Left lung (tissue), 10 donors: ENCODE results near the gene FTSJ1. TPM values are rescaled to one million over a fixed set of nuclear protein-coding genes. Genes with fewer than 3 reads are reported as not detected.

ENCODE experiments used
- ATAC-seq: fragments of 200-7000 bp; cut with Tn5 transposase; one replicate; pipeline ENCODE4 v1.9.1; 2020; ENCODE audit warnings: moderate library complexity
- DNase-seq, 4 donors: peaks; one replicate each; pipeline ENCODE4 v3.0.0-alpha.2; 2013 to 2020
- H3K27ac ChIP-seq, 2 donors: fragments of 200-600 bp; sonication (generic) in 1 of 2; one replicate each; pipeline versions ENCODE4 v1.5.0 to v1.8.0; 2020 to 2021
- H3K27me3 ChIP-seq, 2 donors: fragments of 200-600 bp; sonication (generic) in 1 of 2; one replicate each; pipeline versions ENCODE4 v1.5.0 to v1.8.0; 2020 to 2021
- H3K36me3 ChIP-seq, 2 donors: fragments of 200-600 bp; sonication (generic) in 1 of 2; one replicate each; pipeline versions ENCODE4 v1.5.0 to v1.8.0; 2020 to 2021
- H3K4me1 ChIP-seq, 2 donors: fragments of 200-600 bp; one replicate each; pipeline ENCODE4 v1.8.0; 2021
- H3K4me3 ChIP-seq, 2 donors: fragments of 200-600 bp; sonication (generic) in 1 of 2; one replicate each; pipeline versions ENCODE4 v1.5.0 to v1.8.0; 2020 to 2021; ENCODE audit warnings: mild to moderate bottlenecking in 1 of 2
- H3K9me3 ChIP-seq, 2 donors: fragments of 200-600 bp; sonication (generic) in 1 of 2; one replicate each; pipeline versions ENCODE4 v1.5.0 to v1.8.0; 2020 to 2021
- intact Hi-C, 2 donors: fragments of 100-400 bp; cut with DNase I; formaldehyde crosslinking; loops; one replicate each; pipeline versions ENCODE4 v1.11.2 to v1.14.2; 2022
- polyA plus RNA-seq, 6 donors: library from polyadenylated mRNA; unstranded; fragments of 120-200 nt; gene quantifications; one replicate each; pipeline ENCODE4 v1.2.1, GENCODE V29; 2013; ENCODE audit not compliant: insufficient read length in 6 of 6
- total RNA-seq, 2 donors: library from RNA; stranded (reverse); fragmentation: NEBNext Ultra II Directional; extraction: Animal tissue kit (Norgen Biotek cat#: 25700); gene quantifications; one replicate each; pipeline ENCODE4 v1.2.1, GENCODE V29; 2021
- TF ChIP-seq, protein P1 (sequence below), 2 donors: fragments of 200-600 bp; sonication (generic) in 1 of 2; IDR thresholded peaks; one replicate each; pipeline versions ENCODE4 v1.5.0 to v1.8.0; 2021; ENCODE audit warnings: antibody characterized with exemption in 2 of 2
- donor health status: DM: no; HTN: yes; CAD: no.
- donor health status: DM: no; HTN: no; CAD: no.

The FTSJ1 gene
- total and polyA plus RNA-seq, 8 donors, result 33.7 to 46.6 (median 38.8) TPM

DNA sequence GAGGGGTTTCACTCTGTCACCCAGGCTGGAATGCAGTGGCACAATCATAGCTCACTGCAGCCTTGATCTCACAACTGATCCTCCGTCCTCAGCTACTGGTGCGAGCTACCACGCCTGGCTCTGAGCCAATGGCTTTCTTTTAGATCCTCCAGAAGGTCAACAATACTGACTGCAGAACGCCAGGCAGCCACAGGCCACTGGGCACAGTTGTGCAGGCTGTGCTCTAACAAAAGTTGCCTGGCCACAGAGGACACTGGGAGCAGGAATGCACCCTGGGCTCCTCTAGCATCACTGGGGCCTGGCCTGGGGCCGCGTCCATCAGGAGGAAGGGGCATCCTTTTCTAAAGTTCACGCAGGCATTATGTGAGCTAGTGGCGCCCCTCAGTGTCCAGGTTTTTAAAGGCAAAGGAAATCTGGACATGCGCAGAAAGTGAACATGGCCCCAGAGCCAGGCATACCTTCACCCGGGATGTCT lies 17.9 kb downstream of the FTSJ1 start:
- no peaks in the 10 kb centered on the region for H3K4me1 ChIP-seq
- DNase-seq (peak in 1 of 4 donors; percentile 21), ATAC-seq (peak; percentile 56)
- no peak overlapping the region for H3K4me3 ChIP-seq
- H3K9me3 ChIP-seq, result no peaks in the 10 kb centered on the region
- H3K27me3 ChIP-seq, result no peaks in the 10 kb centered on the region
- TF ChIP-seq, protein P1, sequence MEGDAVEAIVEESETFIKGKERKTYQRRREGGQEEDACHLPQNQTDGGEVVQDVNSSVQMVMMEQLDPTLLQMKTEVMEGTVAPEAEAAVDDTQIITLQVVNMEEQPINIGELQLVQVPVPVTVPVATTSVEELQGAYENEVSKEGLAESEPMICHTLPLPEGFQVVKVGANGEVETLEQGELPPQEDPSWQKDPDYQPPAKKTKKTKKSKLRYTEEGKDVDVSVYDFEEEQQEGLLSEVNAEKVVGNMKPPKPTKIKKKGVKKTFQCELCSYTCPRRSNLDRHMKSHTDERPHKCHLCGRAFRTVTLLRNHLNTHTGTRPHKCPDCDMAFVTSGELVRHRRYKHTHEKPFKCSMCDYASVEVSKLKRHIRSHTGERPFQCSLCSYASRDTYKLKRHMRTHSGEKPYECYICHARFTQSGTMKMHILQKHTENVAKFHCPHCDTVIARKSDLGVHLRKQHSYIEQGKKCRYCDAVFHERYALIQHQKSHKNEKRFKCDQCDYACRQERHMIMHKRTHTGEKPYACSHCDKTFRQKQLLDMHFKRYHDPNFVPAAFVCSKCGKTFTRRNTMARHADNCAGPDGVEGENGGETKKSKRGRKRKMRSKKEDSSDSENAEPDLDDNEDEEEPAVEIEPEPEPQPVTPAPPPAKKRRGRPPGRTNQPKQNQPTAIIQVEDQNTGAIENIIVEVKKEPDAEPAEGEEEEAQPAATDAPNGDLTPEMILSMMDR (IDR thresholded peaks at IDR 0.05), result peak in 1 of 2 donors; percentile 11
- no peaks in the 10 kb centered on the region for H3K36me3 ChIP-seq
- intact Hi-C loops, result no loop called here
- H3K27ac ChIP-seq, result no peak overlapping the region

DNA sequence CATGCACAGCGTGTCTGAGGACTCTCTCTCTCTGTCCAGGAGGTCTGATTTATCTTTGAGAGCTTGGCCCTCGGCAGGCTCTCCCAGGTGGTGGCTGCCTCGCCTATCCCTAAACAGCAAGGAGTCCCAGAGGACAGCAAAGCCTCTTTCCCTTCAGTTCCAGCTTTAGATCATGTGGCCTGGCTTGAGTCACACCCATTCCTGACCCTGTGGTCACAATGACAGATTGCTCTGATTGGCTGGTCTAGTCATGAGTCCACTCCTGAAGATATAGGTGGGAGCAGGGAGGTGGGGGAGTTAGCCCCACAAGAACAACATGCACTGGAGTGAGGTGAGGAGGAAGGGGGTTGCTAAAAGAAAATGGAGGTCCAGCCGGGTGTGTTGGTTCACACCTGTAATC lies 20.7 kb downstream of the FTSJ1 start:
- DNase-seq, result no peak
- TF ChIP-seq, protein P1 (IDR thresholded peaks at IDR 0.05), result no peak
- intact Hi-C loops, result no loop called here

DNA sequence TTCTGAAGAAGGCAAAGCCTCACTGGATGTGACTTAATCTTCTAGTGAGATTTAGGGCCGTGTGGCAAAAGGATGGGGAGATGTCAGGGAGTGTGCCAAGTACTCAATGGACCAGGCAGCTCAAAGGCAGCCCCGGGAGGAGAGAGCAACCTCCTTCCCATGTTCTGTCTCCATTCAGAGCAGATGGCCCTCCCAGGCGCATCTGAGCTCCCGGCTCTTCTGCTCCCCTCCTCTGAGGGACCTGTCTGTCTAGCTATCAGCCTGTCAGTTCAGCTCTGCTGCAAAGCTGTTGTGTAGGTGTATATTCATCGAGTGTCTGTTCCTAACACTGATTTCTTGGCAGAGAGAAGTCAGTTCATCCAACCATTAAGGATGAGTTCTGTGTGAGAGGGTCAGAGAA lies 21.9 kb downstream of the FTSJ1 start:
- Histone ChIP-seq H3K4me1 (no peaks in the 10 kb centered on the region), H3K36me3 (no peaks in the 10 kb centered on the region), H3K27me3 (no peaks in the 10 kb centered on the region), H3K4me3 (no peak overlapping the region), H3K27ac (no peak overlapping the region), H3K9me3 (no peaks in the 10 kb centered on the region)
- DNase-seq (no peak), ATAC-seq (no peak)
- intact Hi-C loops, result no loop called here
- TF ChIP-seq, protein P1 (IDR thresholded peaks at IDR 0.05), result no peak

More for the DNA sequence above, 20.7 kb downstream of the FTSJ1 start:
- Histone ChIP-seq H3K27ac (no peak overlapping the region), H3K27me3 (no peaks in the 10 kb centered on the region), H3K9me3 (no peaks in the 10 kb centered on the region), H3K4me3 (no peak overlapping the region), H3K4me1 (no peaks in the 10 kb centered on the region), H3K36me3 (no peaks in the 10 kb centered on the region)
- no peak for ATAC-seq

DNA sequence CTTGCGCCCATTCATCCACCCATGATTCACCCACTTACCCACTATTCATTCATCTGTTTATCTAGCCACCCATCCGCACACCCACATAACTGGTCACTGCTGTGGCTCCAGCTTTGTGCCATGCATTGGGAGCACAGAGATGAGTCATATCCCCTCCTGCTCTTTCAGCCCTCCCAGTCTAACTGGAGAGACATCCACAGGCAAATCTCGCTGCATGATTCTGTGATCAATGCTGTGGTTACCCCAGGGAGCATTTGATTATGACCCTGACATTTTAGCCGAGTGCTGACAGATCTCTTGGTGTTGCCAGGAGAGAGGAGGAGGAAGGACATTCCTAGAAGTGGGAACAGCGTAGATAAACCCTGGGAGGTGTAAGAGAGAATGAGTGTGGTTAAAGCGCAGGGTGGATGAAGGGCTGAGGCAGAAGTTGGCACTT lies 22.4 kb downstream of the FTSJ1 start:
- Histone ChIP-seq H3K4me3 (no peak overlapping the region), H3K27me3 (no peaks in the 10 kb centered on the region), H3K4me1 (no peaks in the 10 kb centered on the region), H3K36me3 (no peaks in the 10 kb centered on the region), H3K27ac (no peak overlapping the region), H3K9me3 (no peaks in the 10 kb centered on the region)
- TF ChIP-seq, protein P1 (IDR thresholded peaks at IDR 0.05), result no peak
- no peak for DNase-seq
- intact Hi-C loops, result no loop called here
- peak; percentile 37 for ATAC-seq

DNA sequence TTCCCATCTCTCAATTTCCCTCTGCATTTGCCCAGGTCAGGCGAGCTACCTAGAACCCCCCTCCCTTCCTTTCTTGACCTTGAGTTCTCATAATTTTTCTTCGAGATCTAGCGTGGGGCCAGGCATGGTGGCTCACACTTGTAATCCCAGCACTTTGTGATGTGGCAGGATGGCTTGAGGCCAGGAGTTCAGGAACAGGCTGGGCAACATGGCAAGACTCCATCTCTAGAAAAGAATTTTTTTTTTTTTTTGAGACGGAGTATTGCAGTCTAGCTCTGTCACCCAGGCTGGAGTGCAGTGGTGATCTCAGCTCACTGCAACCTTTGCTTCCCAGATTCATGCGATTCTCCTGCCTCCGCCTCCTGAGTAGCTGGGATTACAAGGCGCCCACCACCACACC lies 28.3 kb downstream of the FTSJ1 start:
- ATAC-seq, result no peak
- TF ChIP-seq, protein P1 (IDR thresholded peaks at IDR 0.05), result no peak
- H3K27ac ChIP-seq, result no peak overlapping the region
- H3K27me3 ChIP-seq, result no peaks in the 10 kb centered on the region
- H3K36me3 ChIP-seq, result no peaks in the 10 kb centered on the region
- H3K9me3 ChIP-seq, result no peaks in the 10 kb centered on the region
- intact Hi-C loops, result no loop called here
- no peak overlapping the region for H3K4me3 ChIP-seq
- no peaks in the 10 kb centered on the region for H3K4me1 ChIP-seq
- DNase-seq, result no peak
